ENCODE data around the gene TSPYL1. TPM values are rescaled to one million over a fixed set of nuclear protein-coding genes. Genes with fewer than 3 reads are reported as not detected.
A peak's percentile ranks its signal among the peaks of the same experiment; 100 is the strongest.

The TSPYL1 gene
- total and polyA plus RNA-seq, 9 of the 15 experiments (the other 6 are each of a cell fraction or from before 2014, with no cell fraction given) = 23.1 to 56.8 (median 37.9) TPM

GRCh38 chr6:116282698-116283097, 3.0 kb upstream of the TSPYL1 start:
- TF ChIP-seq HMGXB4 (CRISPR knock-in tag; IDR thresholded peaks at IDR 0.05) (no peak), BHLHE40 (IDR thresholded peaks at IDR 0.05; ENCODE audit: low read length) (0 out of 2 replicates have a peak, but pooled peaks have one; percentile 29)
- BruUV-seq (replicated peaks) = no TSS peak
- H3K9me1 ChIP-seq (ENCODE audit: control insufficient read depth, insufficient read depth, low read length) = no peaks in the 10 kb centered on the region
- ChIA-PET POLR2A (no interaction called here), CTCF (ENCODE audit: low intra/inter-chr PET ratio) (no interaction called here)
- H3K27me3 ChIP-seq (ENCODE audit: control insufficient read depth in 2 of 2, insufficient read depth in 2 of 2, low read length in 2 of 2) = no peaks in the 10 kb centered on the region
- H3K9ac ChIP-seq (ENCODE audit: insufficient read depth in 1 of 2, low read depth in 2 of 2, low read length in 2 of 2) = no peak overlapping the region
- no peak overlapping the region for H3K4me3 ChIP-seq
- intact Hi-C loops (cut with micrococcal nuclease) = loop anchor here (5.0 kb wide), 2 partner anchors 155 to 365 kb away; no protein-coding TSS in a partner anchor
- no peak for DNase-seq (ENCODE audit: extremely low read depth in 1 of 4, low spot score in 3 of 4)
- H3K9me3 ChIP-seq (replicated peaks; ENCODE audit: control insufficient read depth, insufficient read depth, low read depth, low read length) = no peaks in the 10 kb centered on the region
- peaks cover 13% of the 10 kb centered on the region; the same call in 1 of the 2 replicates for H4K20me1 ChIP-seq (replicated peaks; ENCODE audit: control insufficient read depth, insufficient read depth, low read length)
- no peak for ATAC-seq
- H3K36me3 ChIP-seq (ENCODE audit: control insufficient read depth, insufficient read depth, low read length) = peaks cover 10% of the 10 kb centered on the region; the same call in 2 of the 3 replicates
- in situ Hi-C loops (cut with MboI) = loop anchor here (10.0 kb wide), 1 partner anchor 272 kb away; the partner anchor contains the start of gene CALHM4
- peaks cover 33% of the 10 kb centered on the region for H3K79me2 ChIP-seq (ENCODE audit: control insufficient read depth, insufficient read depth, low read length)
- H2AFZ ChIP-seq (ENCODE audit: low read depth, low read length) = peak overlapping the region; percentile 28
- no peak overlapping the region for H3K27ac ChIP-seq (ENCODE audit: extremely low read depth, low read depth, low read length)
- peaks cover 5 to 11% of the 10 kb centered on the region in 2 experiments; a peak in 2 of 5 replicates for H3K4me1 ChIP-seq (replicated peaks in 1 of 2; ENCODE audit: control insufficient read depth in 2 of 2, insufficient read depth in 2 of 2, low read length in 2 of 2)
- WGBS (ENCODE audit: insufficient coverage, low coverage, missing lambda C conversion rate) = 63% methylated on average over 2 of the region's 2 CpGs
- no peak overlapping the region for H3K4me2 ChIP-seq (ENCODE audit: insufficient read depth, low read length)
- FAIRE-seq = no peak

GRCh38 chr6:116280933-116281316, 1.2 kb upstream of the TSPYL1 start:
- H4K20me1 ChIP-seq (replicated peaks; ENCODE audit: control insufficient read depth, insufficient read depth, low read length) = peaks cover 18% of the 10 kb centered on the region; the same call in 1 of the 2 replicates
- H3K4me3 ChIP-seq = peak overlapping the region; percentile 93
- no peaks in the 10 kb centered on the region for H3K9me3 ChIP-seq (replicated peaks; ENCODE audit: control insufficient read depth, insufficient read depth, low read depth, low read length)
- WGBS (ENCODE audit: insufficient coverage, low coverage, missing lambda C conversion rate) = 37% methylated on average over 5 of the region's 5 CpGs
- intact Hi-C loops (cut with micrococcal nuclease) (loop anchor here (5.0 kb wide), 2 partner anchors 156 to 366 kb away; no protein-coding TSS in a partner anchor), in situ Hi-C loops (cut with MboI) (loop anchor here (10.0 kb wide), 1 partner anchor 274 kb away; the partner anchor contains the start of gene CALHM4)
- DNase-seq (ENCODE audit: extremely low read depth in 1 of 4, low spot score in 3 of 4) (peak in 1 of 4 experiments; percentile 8), FAIRE-seq (no peak), ATAC-seq (no peak)
- POLR2A ChIA-PET = interaction anchor here (0.7 to 3.0 kb wide), 3 partner anchors 11 to 399 kb away, joined by 3 to 27 read pairs (median 5); no protein-coding TSS in a partner anchor
- H3K4me1 ChIP-seq (replicated peaks in 1 of 2; ENCODE audit: control insufficient read depth in 2 of 2, insufficient read depth in 2 of 2, low read length in 2 of 2) = peaks cover 9 to 14% of the 10 kb centered on the region in 2 experiments; a peak in 3 of 5 replicates
- no peaks in the 10 kb centered on the region for H3K27me3 ChIP-seq (ENCODE audit: control insufficient read depth in 2 of 2, insufficient read depth in 2 of 2, low read length in 2 of 2)
- CTCF ChIA-PET (ENCODE audit: low intra/inter-chr PET ratio) = no interaction called here
- peaks cover 19% of the 10 kb centered on the region; the same call in 2 of the 3 replicates for H3K36me3 ChIP-seq (ENCODE audit: control insufficient read depth, insufficient read depth, low read length)
- H2AFZ ChIP-seq (ENCODE audit: low read depth, low read length) = peak overlapping the region; percentile 97
- H3K9ac ChIP-seq (ENCODE audit: insufficient read depth in 1 of 2, low read depth in 2 of 2, low read length in 2 of 2) = peak overlapping the region; percentile 73 to 95; a peak in 3 of 4 replicates
- peak overlapping the region; percentile 92 for H3K4me2 ChIP-seq (ENCODE audit: insufficient read depth, low read length)
- peak overlapping the region; percentile 95 for H3K27ac ChIP-seq (ENCODE audit: extremely low read depth, low read depth, low read length)
- H3K79me2 ChIP-seq (ENCODE audit: control insufficient read depth, insufficient read depth, low read length) = peaks cover 50% of the 10 kb centered on the region
- BruUV-seq (replicated peaks) = no TSS peak
- no peaks in the 10 kb centered on the region for H3K9me1 ChIP-seq (ENCODE audit: control insufficient read depth, insufficient read depth, low read length)
- peak; percentile 49; the same call in 1 of the 2 replicates for TF ChIP-seq ELF4 (CRISPR knock-in tag; IDR thresholded peaks at IDR 0.05)
- peak; percentile 87 for TF ChIP-seq THRB (CRISPR knock-in tag; conservative IDR thresholded peaks at IDR 0.05)
- no peak for TF ChIP-seq MTA1 (IDR thresholded peaks at IDR 0.05; ENCODE audit: borderline replicate concordance)
- TF ChIP-seq GATAD2A (IDR thresholded peaks at IDR 0.05) = no peak
- TF ChIP-seq RBM34 (IDR thresholded peaks at IDR 0.05; ENCODE audit: borderline replicate concordance, insufficient read depth, low read length) = no peak
- peak; percentile 85 for TF ChIP-seq OTX1 (CRISPR knock-in tag; IDR thresholded peaks at IDR 0.05)
- no peak for TF ChIP-seq PPARD (CRISPR knock-in tag; IDR thresholded peaks at IDR 0.05)
- TF ChIP-seq ZNF398 (CRISPR knock-in tag; IDR thresholded peaks at IDR 0.05) = no peak

Measured in K562 (cell line).